ENCODE measurements around the gene TUBB4B. TPM values are rescaled to one million over a fixed set of nuclear protein-coding genes. Genes with fewer than 3 reads are reported as not detected.

Gene TUBB4B
- total RNA-seq, 2 donors from 2014 or later = 79.1 to 171 TPM

DNA sequence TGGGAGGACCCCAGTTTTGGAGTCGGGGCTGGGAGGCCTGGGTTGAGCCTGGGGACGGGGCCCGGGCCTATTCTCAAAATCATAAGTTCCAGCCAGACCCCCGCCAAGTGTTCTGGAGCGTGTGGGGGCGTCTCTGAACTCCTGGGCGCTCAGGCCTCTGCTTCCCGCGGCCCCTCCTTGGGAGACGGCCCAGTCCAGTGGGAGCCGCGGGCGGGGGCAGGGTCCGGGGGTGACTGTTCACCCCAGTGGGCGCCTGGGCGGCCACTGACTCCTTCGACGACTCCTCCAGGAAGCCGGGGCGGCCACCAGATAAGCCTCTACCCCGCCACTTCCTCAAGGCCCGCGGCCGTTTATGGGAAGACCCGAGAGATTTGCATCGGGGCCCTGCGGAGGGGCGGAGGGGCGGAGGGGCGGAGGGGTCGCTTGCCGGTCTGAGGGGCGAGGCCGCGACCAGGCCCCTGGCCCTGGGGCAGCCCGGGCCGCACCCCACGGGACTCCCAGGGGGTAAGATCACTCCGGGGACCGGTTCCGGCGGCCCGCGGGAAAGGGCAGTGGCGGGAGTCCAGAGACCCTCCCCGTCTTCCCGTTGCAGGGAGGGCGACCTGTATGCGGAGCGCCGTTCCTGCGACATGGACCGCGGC, 37.1 kb downstream of the TUBB4B start:
- Histone ChIP-seq H3K4me1 (peaks cover 30% of the 10 kb centered on the region), H3K36me3 (replicated peaks in 1 of 2; ENCODE audit: insufficient read depth in 1 of 2, low read depth in 2 of 2) (no peaks in the 10 kb centered on the region), H3K27me3 (no peaks in the 10 kb centered on the region), H3K9me3 (no peaks in the 10 kb centered on the region), H3K27ac (peak overlapping the region; percentile 74 to 92 (median 90)), H3K4me3 (no peak overlapping the region)
- no peak for TF ChIP-seq POLR2A (IDR thresholded peaks at IDR 0.05)
- 31 to 43% methylated on average over 15 to 36 of the region's 54 CpGs for WGBS, 2 donors
- DNase-seq (peak in 1 of 4 donors; percentile 33), ATAC-seq (no peak)
- intact Hi-C loops (cut with DNase I) = no loop called here

DNA sequence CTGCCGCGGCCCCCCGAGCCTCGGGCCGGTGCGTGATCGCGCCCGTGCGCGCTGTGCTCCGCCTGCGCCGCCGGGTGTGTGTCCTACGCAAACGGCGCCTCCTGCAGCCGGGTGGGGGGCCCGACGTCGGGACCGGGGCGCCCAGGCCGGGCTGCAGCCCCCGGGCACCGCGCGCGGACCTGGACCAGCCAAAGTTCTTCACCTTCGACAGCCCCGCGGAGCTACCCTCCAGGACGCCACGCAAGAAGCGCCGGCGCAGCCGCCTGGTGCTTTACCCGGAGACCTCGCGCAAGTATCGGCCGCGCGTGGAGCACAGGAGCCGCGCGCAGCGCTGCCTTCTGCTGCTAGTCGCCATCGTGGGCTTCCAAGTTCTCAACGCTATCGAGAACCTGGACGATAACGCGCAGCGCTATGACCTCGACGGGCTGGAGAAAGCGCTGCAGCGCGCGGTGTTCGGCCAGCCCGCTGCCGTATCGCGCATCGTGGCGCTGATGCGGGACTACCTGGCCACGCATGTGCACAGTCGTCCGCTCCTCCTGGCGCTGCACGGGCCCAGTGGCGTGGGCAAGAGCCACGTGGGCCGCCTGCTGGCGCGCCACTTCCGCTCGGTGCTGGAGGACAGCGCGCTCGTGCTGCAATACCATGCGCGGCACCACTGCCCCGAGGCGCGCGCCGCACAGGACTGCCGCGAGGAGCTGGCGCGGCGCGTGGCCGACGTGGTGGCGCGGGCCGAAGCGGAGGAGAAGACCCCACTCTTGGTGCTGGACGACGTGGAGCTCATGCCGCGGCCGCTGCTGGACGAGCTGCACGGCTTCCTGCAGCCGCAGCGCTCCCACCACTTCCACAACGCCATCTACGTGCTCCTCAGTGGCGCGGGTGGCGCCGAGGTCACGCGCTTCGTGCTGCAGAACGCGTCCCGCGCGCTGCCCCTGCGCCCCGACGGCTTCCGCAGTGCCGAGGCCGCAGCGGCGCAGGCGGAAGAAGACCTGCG, 37.9 kb downstream of the TUBB4B start:
- ATAC-seq (no peak), DNase-seq (no peak)
- no peak overlapping the region for H3K27ac ChIP-seq
- intact Hi-C loops (cut with DNase I) = no loop called here
- TF ChIP-seq, protein P1, sequence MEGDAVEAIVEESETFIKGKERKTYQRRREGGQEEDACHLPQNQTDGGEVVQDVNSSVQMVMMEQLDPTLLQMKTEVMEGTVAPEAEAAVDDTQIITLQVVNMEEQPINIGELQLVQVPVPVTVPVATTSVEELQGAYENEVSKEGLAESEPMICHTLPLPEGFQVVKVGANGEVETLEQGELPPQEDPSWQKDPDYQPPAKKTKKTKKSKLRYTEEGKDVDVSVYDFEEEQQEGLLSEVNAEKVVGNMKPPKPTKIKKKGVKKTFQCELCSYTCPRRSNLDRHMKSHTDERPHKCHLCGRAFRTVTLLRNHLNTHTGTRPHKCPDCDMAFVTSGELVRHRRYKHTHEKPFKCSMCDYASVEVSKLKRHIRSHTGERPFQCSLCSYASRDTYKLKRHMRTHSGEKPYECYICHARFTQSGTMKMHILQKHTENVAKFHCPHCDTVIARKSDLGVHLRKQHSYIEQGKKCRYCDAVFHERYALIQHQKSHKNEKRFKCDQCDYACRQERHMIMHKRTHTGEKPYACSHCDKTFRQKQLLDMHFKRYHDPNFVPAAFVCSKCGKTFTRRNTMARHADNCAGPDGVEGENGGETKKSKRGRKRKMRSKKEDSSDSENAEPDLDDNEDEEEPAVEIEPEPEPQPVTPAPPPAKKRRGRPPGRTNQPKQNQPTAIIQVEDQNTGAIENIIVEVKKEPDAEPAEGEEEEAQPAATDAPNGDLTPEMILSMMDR (IDR thresholded peaks at IDR 0.05) = no peak
- no peak for TF ChIP-seq POLR2A (IDR thresholded peaks at IDR 0.05)
- H3K27me3 ChIP-seq = no peaks in the 10 kb centered on the region
- H3K36me3 ChIP-seq (replicated peaks in 1 of 2; ENCODE audit: insufficient read depth in 1 of 2, low read depth in 2 of 2) = no peaks in the 10 kb centered on the region
- H3K4me1 ChIP-seq = peaks cover 26% of the 10 kb centered on the region
- 88 to 92% methylated on average over 92 to 111 of the region's 139 CpGs for WGBS, 2 donors
- no peaks in the 10 kb centered on the region for H3K9me3 ChIP-seq
- no peak overlapping the region for H3K4me3 ChIP-seq

DNA sequence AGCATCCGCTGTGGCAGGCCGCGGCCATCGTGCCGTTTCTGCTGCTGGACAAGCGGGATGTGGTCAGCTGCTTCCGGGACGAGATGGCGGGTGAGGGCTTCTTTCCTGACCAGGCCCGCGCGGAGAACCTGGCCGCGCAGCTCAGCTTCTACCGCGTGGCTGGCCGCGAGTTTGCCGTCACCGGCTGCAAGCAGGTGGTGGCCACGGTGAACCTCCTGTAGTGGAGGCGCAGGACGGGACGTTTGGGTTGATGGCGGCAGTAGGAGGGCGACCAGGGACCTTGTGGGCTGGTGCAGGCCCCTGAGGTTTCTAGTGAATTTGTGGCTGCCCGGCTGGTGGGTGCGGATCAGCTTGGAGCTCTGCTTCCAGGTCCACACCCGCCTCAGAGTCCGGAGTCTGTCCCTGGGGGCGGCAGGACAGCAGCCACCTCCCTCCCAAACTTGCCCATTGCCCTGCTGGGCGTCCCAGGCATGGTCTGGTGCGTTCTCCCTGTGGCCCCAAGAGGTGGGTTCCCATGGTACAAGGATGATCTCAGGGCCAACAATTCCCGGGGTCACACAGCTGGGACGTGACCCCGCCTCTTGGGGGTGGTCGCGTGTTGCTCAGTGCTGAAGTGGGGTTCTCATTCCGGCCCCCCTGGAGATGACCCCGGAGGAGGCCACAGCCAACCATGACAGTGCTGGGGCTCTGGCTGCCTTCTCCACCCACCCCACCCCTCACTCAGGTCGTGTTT, 38.8 kb downstream of the TUBB4B start:
- H3K27me3 ChIP-seq = no peaks in the 10 kb centered on the region
- no peak for DNase-seq
- 84 to 89% methylated on average over 24 to 32 of the region's 41 CpGs for WGBS, 2 donors
- H3K36me3 ChIP-seq (replicated peaks in 1 of 2; ENCODE audit: insufficient read depth in 1 of 2, low read depth in 2 of 2) = no peaks in the 10 kb centered on the region
- no peaks in the 10 kb centered on the region for H3K9me3 ChIP-seq
- peaks cover 17% of the 10 kb centered on the region for H3K4me1 ChIP-seq
- TF ChIP-seq, protein P1 (IDR thresholded peaks at IDR 0.05) = no peak
- TF ChIP-seq POLR2A (IDR thresholded peaks at IDR 0.05) = no peak
- H3K4me3 ChIP-seq = no peak overlapping the region
- intact Hi-C loops (cut with DNase I) = loop anchor here (5.0 to 10.0 kb wide), 3 partner anchors 127 to 245 kb away; partner anchors contain the start of gene ENTPD8
- ATAC-seq = no peak
- no peak overlapping the region for H3K27ac ChIP-seq

DNA sequence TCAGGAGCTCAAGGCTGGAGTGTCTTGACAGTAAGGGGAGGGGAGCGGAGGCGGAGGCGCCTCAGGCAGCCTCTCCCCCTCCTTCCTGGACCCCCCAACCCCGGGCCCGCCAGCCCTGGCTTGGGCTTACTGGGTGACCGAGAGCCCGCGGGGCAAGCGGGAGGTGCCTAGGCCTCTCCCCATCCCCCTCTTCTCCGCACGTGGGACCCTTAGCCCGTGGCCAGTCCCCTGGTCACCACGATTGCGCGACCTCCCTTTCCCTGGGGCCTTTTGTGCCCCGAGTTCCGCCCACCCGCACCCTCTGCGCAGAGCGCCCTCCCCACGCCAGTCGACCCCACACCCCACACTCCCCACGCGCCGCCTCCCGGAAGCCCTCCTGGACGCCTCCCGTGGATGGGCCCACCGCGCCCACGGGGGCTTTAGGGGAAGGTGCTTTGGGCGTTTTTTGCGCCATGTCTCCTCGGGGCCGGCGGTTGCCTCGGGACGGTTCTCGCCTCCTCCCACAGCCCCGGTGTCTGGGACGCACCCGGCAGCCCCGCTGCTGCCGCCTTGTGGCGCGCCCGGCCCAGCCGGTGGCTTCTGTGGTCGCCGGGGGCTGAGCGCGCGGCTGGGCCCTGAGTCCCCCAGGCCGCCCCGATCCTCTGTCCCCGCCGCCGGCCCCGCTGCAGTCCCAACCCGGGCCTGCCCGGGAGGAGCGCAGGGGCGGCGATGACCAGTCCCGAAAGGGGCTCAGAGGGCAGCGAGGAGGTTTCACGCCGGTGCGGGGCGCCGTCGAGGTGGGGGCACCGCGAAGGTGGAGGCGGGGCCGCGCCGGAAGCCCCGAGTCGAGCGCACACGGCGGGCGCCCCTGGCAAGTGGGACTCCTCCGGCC, 39.6 kb downstream of the TUBB4B start:
- Histone ChIP-seq H3K9me3 (no peaks in the 10 kb centered on the region), H3K27me3 (no peaks in the 10 kb centered on the region), H3K4me3 (no peak overlapping the region), H3K4me1 (peaks cover 14% of the 10 kb centered on the region), H3K27ac (no peak overlapping the region), H3K36me3 (replicated peaks in 1 of 2; ENCODE audit: insufficient read depth in 1 of 2, low read depth in 2 of 2) (no peaks in the 10 kb centered on the region)
- intact Hi-C loops (cut with DNase I) = loop anchor here (5.0 to 10.0 kb wide), 3 partner anchors 127 to 244 kb away; partner anchors contain the start of gene ENTPD8
- ATAC-seq = no peak
- TF ChIP-seq POLR2A (IDR thresholded peaks at IDR 0.05) = no peak
- TF ChIP-seq, protein P1 (IDR thresholded peaks at IDR 0.05) = peak in 2 of 7 experiments; percentile 11 to 17
- 55 to 81% methylated on average over 42 to 77 of the region's 85 CpGs for WGBS, 2 donors
- peak in 1 of 4 donors; percentile 13 for DNase-seq
